ACHN (cell line): ENCODE results near the gene KLF16.
"Not testable (repeated sequence)": the region's sequence is repeated elsewhere in the genome, so short reads cannot be mapped to it uniquely, and the experiment has no call there.

Experiments used
- DNase-seq: peaks from one replicate; pipeline ENCODE4 v3.0.0-alpha.2; 2015
- in situ Hi-C: cut with HindIII; loops from 2 replicates; pipeline ENCODE4 v1.10.0; 2017; ENCODE audit warnings: low sequenced_read_pairs, low pct_ligation_motif_present, low pct_unique_long_range_greater_than_20kb

KLF16 gene

GRCh38 chr19:1885398-1886119 is 22.2 kb upstream of the KLF16 start, which contains the start of gene ABHD17A:
Gene ABHD17A, minus strand, starts transcription at chr19:1885496. Its CDS starts 3,930 bp downstream, at chr19:1881566.
- peak; percentile 93 for DNase-seq
- in situ Hi-C loops = not testable (repeated sequence)

- in situ Hi-C loops = no loop called here
- DNase-seq = peak; percentile 24
Observed at GRCh38 chr19:1884719-1885334, 21.4 kb upstream of the KLF16 start.

GRCh38 chr19:1884291-1884718 is 20.9 kb upstream of the KLF16 start:
- in situ Hi-C loops = no loop called here
- DNase-seq = no peak

- in situ Hi-C loops = no loop called here
- no peak for DNase-seq
Observed at GRCh38 chr19:1883784-1884183, 20.4 kb upstream of the KLF16 start.

GRCh38 chr19:1882786-1883692 is 19.7 kb upstream of the KLF16 start:
- DNase-seq = no peak
- in situ Hi-C loops = no loop called here

GRCh38 chr19:1882089-1882785 is 18.9 kb upstream of the KLF16 start:
- in situ Hi-C loops = no loop called here
- DNase-seq = no peak

GRCh38 chr19:1881393-1882088 is 18.2 kb upstream of the KLF16 start:
- DNase-seq, in situ Hi-C loops: not testable (repeated sequence)

GRCh38 chr19:1880611-1881392 is 17.4 kb upstream of the KLF16 start:
- DNase-seq = no peak
- in situ Hi-C loops = no loop called here

- DNase-seq, in situ Hi-C loops: not testable (repeated sequence)
Observed at GRCh38 chr19:1879982-1880381, 16.6 kb upstream of the KLF16 start.

GRCh38 chr19:1878583-1878982 is 15.2 kb upstream of the KLF16 start:
- DNase-seq, in situ Hi-C loops: not testable (repeated sequence)

- DNase-seq, in situ Hi-C loops: not testable (repeated sequence)
Observed at GRCh38 chr19:1877280-1877660, 13.9 kb upstream of the KLF16 start.

- in situ Hi-C loops, DNase-seq: not testable (repeated sequence)
Observed at GRCh38 chr19:1876496-1877279, 13.3 kb upstream of the KLF16 start.

GRCh38 chr19:1875646-1876495 is 12.5 kb upstream of the KLF16 start:
- in situ Hi-C loops = no loop called here
- DNase-seq = peak; percentile 86

- in situ Hi-C loops, DNase-seq: not testable (repeated sequence)
Observed at GRCh38 chr19:1875265-1875645, 11.9 kb upstream of the KLF16 start.

GRCh38 chr19:1874554-1875185 is 11.3 kb upstream of the KLF16 start:
- in situ Hi-C loops = no loop called here

More at GRCh38 chr19:1874554-1875185, 11.3 kb upstream of the KLF16 start:
- no peak for DNase-seq
